ENCODE measurements around the gene ZNF367. TPM values are rescaled to one million over a fixed set of nuclear protein-coding genes. Genes with fewer than 3 reads are reported as not detected.

Gene ZNF367
- total RNA-seq, 4 donors from 2014 or later, result 0.26 to 21.2 (median 1.7) TPM

DNA sequence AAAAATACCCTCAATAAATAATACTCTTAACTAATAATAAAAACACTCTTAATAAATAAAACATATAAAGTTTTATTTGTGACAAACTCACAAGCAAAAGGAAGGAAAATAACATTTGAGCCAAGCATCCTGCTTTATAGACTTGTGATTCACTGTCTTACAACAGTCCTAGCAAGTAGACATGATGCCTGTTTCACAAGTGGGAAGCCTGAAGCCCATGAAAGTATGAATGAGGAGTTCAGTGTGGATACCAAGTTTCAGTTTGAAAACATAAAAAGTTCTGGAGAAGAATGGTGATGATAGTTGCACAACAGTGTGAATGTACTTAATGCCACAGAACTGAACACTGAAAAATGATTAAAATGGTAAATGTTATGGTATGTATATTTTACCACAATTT, 42.7 kb upstream of the ZNF367 start:
- Histone ChIP-seq H3K27me3 (no peaks in the 10 kb centered on the region), H3K27ac (no peak overlapping the region), H3K9me3 (no peaks in the 10 kb centered on the region), H3K36me3 (no peaks in the 10 kb centered on the region), H3K4me1 (no peaks in the 10 kb centered on the region), H3K4me3 (no peak overlapping the region)
- no peak for DNase-seq
- TF ChIP-seq POLR2A (IDR thresholded peaks at IDR 0.05), result no peak
- TF ChIP-seq, protein P1, sequence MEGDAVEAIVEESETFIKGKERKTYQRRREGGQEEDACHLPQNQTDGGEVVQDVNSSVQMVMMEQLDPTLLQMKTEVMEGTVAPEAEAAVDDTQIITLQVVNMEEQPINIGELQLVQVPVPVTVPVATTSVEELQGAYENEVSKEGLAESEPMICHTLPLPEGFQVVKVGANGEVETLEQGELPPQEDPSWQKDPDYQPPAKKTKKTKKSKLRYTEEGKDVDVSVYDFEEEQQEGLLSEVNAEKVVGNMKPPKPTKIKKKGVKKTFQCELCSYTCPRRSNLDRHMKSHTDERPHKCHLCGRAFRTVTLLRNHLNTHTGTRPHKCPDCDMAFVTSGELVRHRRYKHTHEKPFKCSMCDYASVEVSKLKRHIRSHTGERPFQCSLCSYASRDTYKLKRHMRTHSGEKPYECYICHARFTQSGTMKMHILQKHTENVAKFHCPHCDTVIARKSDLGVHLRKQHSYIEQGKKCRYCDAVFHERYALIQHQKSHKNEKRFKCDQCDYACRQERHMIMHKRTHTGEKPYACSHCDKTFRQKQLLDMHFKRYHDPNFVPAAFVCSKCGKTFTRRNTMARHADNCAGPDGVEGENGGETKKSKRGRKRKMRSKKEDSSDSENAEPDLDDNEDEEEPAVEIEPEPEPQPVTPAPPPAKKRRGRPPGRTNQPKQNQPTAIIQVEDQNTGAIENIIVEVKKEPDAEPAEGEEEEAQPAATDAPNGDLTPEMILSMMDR (IDR thresholded peaks at IDR 0.05), result no peak
- intact Hi-C loops (cut with DNase I; ENCODE audit: low total_unique reads), result no loop called here

- no peaks in the 10 kb centered on the region for H3K9me3 ChIP-seq
- H3K36me3 ChIP-seq, result no peaks in the 10 kb centered on the region
- no peaks in the 10 kb centered on the region for H3K4me1 ChIP-seq
- intact Hi-C loops (cut with DNase I; ENCODE audit: low total_unique reads), result no loop called here
- H3K4me3 ChIP-seq, result no peak overlapping the region
- TF ChIP-seq POLR2A (IDR thresholded peaks at IDR 0.05), result no peak
- TF ChIP-seq, protein P1 (IDR thresholded peaks at IDR 0.05), result no peak
- no peaks in the 10 kb centered on the region for H3K27me3 ChIP-seq
- H3K27ac ChIP-seq, result peak overlapping the region; percentile 19 to 32
- DNase-seq, result no peak
Observed at GRCh38 chr9:96460470-96460869, 42.3 kb upstream of the ZNF367 start.

DNA sequence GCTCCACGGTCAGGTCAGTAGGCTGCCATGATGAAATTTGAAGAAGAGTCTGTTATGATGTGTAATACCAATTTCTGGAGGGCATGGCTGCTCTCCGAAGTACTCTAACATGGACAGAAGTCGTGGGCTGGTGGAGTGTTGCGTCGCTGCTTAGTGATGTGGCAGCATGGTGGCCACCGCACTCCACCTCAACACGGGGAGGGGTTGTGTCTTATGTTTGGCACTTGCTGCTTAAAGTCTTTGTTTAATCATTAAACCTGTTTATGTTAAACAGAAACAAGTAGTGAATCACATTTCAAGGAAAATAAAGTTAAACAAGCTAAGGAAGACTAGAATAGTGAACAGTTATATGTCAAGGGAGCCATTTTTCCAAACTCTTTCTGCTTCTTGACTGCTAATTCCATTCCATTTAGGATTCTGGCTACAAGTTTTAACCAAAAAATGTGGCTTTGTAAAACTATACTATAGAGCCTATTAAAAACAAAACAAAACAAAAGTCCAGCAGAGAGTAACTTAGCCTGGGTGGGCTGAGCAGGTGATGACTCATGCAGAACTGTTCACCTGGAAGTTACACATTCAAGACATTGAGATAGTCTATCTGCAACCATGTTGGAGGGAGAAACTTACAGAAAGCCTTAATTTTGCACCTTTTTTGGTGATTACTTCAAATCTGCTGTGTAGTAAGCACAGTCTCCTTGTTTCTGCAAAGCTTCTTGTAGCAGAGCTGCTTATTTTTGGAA, 41.3 kb upstream of the ZNF367 start:
- H3K9me3 ChIP-seq, result no peaks in the 10 kb centered on the region
- no peak for TF ChIP-seq POLR2A (IDR thresholded peaks at IDR 0.05)
- TF ChIP-seq, protein P1 (IDR thresholded peaks at IDR 0.05), result no peak
- H3K27me3 ChIP-seq, result no peaks in the 10 kb centered on the region
- peak overlapping the region in 1 of 2 donors; percentile 32 for H3K27ac ChIP-seq
- intact Hi-C loops (cut with DNase I; ENCODE audit: low total_unique reads), result no loop called here
- no peaks in the 10 kb centered on the region for H3K36me3 ChIP-seq
- DNase-seq, result no peak
- H3K4me1 ChIP-seq, result no peaks in the 10 kb centered on the region
- H3K4me3 ChIP-seq, result no peak overlapping the region

- H3K27ac ChIP-seq, result no peak overlapping the region
- no peak overlapping the region for H3K4me3 ChIP-seq
- DNase-seq, result no peak
- intact Hi-C loops (cut with DNase I; ENCODE audit: low total_unique reads), result no loop called here
- TF ChIP-seq, protein P1 (IDR thresholded peaks at IDR 0.05), result no peak
- no peak for TF ChIP-seq POLR2A (IDR thresholded peaks at IDR 0.05)
- H3K36me3 ChIP-seq, result no peaks in the 10 kb centered on the region
- no peaks in the 10 kb centered on the region for H3K4me1 ChIP-seq
- H3K9me3 ChIP-seq, result no peaks in the 10 kb centered on the region
- no peaks in the 10 kb centered on the region for H3K27me3 ChIP-seq
Observed at GRCh38 chr9:96458226-96458625, 40.1 kb upstream of the ZNF367 start.

GRCh38 chr9:96457266-96457665, 39.1 kb upstream of the ZNF367 start:
- Histone ChIP-seq H3K4me3 (no peak overlapping the region), H3K27me3 (no peaks in the 10 kb centered on the region), H3K4me1 (no peaks in the 10 kb centered on the region), H3K9me3 (no peaks in the 10 kb centered on the region), H3K27ac (no peak overlapping the region), H3K36me3 (no peaks in the 10 kb centered on the region)
- intact Hi-C loops (cut with DNase I; ENCODE audit: low total_unique reads), result no loop called here
- no peak for DNase-seq
- TF ChIP-seq, protein P1 (IDR thresholded peaks at IDR 0.05), result no peak
- no peak for TF ChIP-seq POLR2A (IDR thresholded peaks at IDR 0.05)

All from uterus (tissue), 4 donors.